Measurements from ENCODE around the gene CDH4. TPM values are rescaled to one million over a fixed set of nuclear protein-coding genes. Genes with fewer than 3 reads are reported as not detected.

The CDH4 gene
- total RNA-seq, 1 donor from 2014 or later: under 0.01 TPM

- DNase-seq (ENCODE audit: low read depth in 2 of 2): no peak
Observed at GRCh38 chr20:61986762-61987321, 734.8 kb downstream of the CDH4 start.

- no peak for DNase-seq (ENCODE audit: low read depth in 2 of 2)
Observed at GRCh38 chr20:61988665-61989064, 736.6 kb downstream of the CDH4 start.

GRCh38 chr20:61989741-61990140 lies 737.7 kb downstream of the CDH4 start:
- no peak for DNase-seq (ENCODE audit: low read depth in 2 of 2)
